HepG2 (cell line): ENCODE measurements around the gene CLASP2. TPM values are rescaled to one million over a fixed set of nuclear protein-coding genes. Genes with fewer than 3 reads are reported as not detected.

Source experiments
- ADNP ChIP-seq: sonication (generic); formaldehyde crosslinking; IDR thresholded peaks from 2 replicates; pipeline ENCODE4 v1.4.0; 2020; ENCODE audit warnings: missing genetic modification reagents
- ARID2 ChIP-seq: sonication (generic); formaldehyde crosslinking; IDR thresholded peaks from 2 replicates; pipeline ENCODE4 v1.8.1; 2022; ENCODE audit warnings: mild to moderate bottlenecking, missing genetic modification reagents, borderline replicate concordance
- BRCA1 ChIP-seq: sonication (generic); formaldehyde crosslinking; IDR thresholded peaks from 2 replicates; pipeline ENCODE4 v1.4.0; 2020; ENCODE audit warnings: missing genetic modification reagents
- DDIT3 ChIP-seq: sonication (generic); formaldehyde crosslinking; IDR thresholded peaks from 2 replicates; pipeline ENCODE4 v1.4.0; 2020; ENCODE audit warnings: mild to moderate bottlenecking, missing genetic modification reagents
- IRF2 ChIP-seq: IDR thresholded peaks from 2 replicates; pipeline ENCODE4 v1.6.1; 2018; ENCODE audit warnings: missing genetic modification reagents, missing compliant biosample characterization
- ISL2 ChIP-seq: sonication (generic); formaldehyde crosslinking; IDR thresholded peaks from 2 replicates; pipeline ENCODE4 v1.5.0; 2020; ENCODE audit warnings: missing genetic modification reagents
- KMT2B ChIP-seq: IDR thresholded peaks from 2 replicates; pipeline ENCODE4 v1.6.1; 2016; ENCODE audit warnings: missing genetic modification reagents, missing compliant biosample characterization
- MAFF ChIP-seq: IDR thresholded peaks from 2 replicates; pipeline ENCODE4 v1.6.1; 2011; ENCODE audit warnings: low read depth, low read length, improper control_type of control experiment
- MTA3 ChIP-seq: sonication (generic); formaldehyde crosslinking; IDR thresholded peaks from 2 replicates; pipeline ENCODE4 v1.4.0; 2020; ENCODE audit warnings: missing genetic modification reagents
- NAIF1 ChIP-seq: sonication (generic); formaldehyde crosslinking; IDR thresholded peaks from 2 replicates; pipeline ENCODE4 v1.5.0; 2020; ENCODE audit warnings: mild to moderate bottlenecking, missing genetic modification reagents, borderline replicate concordance
- NFE2L1 ChIP-seq: sonication (generic); formaldehyde crosslinking; IDR thresholded peaks from 2 replicates; pipeline ENCODE4 v1.4.0; 2020; ENCODE audit warnings: missing genetic modification reagents, mild to moderate bottlenecking, borderline replicate concordance
- PRMT3 ChIP-seq: sonication (generic); formaldehyde crosslinking; IDR thresholded peaks from 2 replicates; pipeline ENCODE4 v1.8.1; 2022; ENCODE audit warnings: low read depth, mild to moderate bottlenecking, moderate library complexity, missing genetic modification reagents, borderline replicate concordance
- RBM39 ChIP-seq: fragments of 200-400 bp; formaldehyde crosslinking; IDR thresholded peaks from one replicate; pipeline ENCODE4 v1.6.1; 2018; ENCODE audit warnings: antibody characterized with exemption, mild to moderate bottlenecking, low read depth, low read length; ENCODE audit not compliant: poor library complexity, severe bottlenecking
- ZBTB7B ChIP-seq: sonication (generic); formaldehyde crosslinking; IDR thresholded peaks from 2 replicates; pipeline ENCODE4 v1.4.0; 2020; ENCODE audit warnings: missing genetic modification reagents
- ZFYVE20 ChIP-seq: sonication (generic); formaldehyde crosslinking; IDR thresholded peaks from 2 replicates; pipeline ENCODE4 v1.8.0; 2023; ENCODE audit warnings: low read depth, mild to moderate bottlenecking, moderate library complexity, missing genetic modification reagents, borderline replicate concordance
- ZNF281 ChIP-seq: sonication (generic); formaldehyde crosslinking; IDR thresholded peaks from 2 replicates; pipeline ENCODE4 v1.4.0; 2020; ENCODE audit warnings: missing genetic modification reagents, borderline replicate concordance
- ZNF296 ChIP-seq: sonication (generic); formaldehyde crosslinking; conservative IDR thresholded peaks from 2 replicates; pipeline ENCODE4 v1.5.0; 2020; ENCODE audit warnings: mild to moderate bottlenecking, missing genetic modification reagents
- ZNF331 ChIP-seq: sonication (generic); formaldehyde crosslinking; IDR thresholded peaks from 2 replicates; pipeline ENCODE4 v1.4.0; 2020; ENCODE audit warnings: missing genetic modification reagents
- ZNF335 ChIP-seq: sonication (generic); formaldehyde crosslinking; IDR thresholded peaks from 2 replicates; pipeline ENCODE4 v1.4.0; 2020; ENCODE audit warnings: missing genetic modification reagents
- ZNF414 ChIP-seq: sonication (generic); formaldehyde crosslinking; IDR thresholded peaks from 2 replicates; pipeline ENCODE4 v1.5.0; 2020; ENCODE audit warnings: missing genetic modification reagents
- ZNF484 ChIP-seq: sonication (generic); formaldehyde crosslinking; IDR thresholded peaks from 2 replicates; pipeline ENCODE4 v1.5.1; 2020; ENCODE audit warnings: mild to moderate bottlenecking, low read depth, missing genetic modification reagents, borderline replicate concordance
- ZNF574 ChIP-seq: sonication (generic); formaldehyde crosslinking; IDR thresholded peaks from 2 replicates; pipeline ENCODE4 v1.4.0; 2020; ENCODE audit warnings: missing genetic modification reagents
- ZNF740 ChIP-seq: sonication (generic); formaldehyde crosslinking; IDR thresholded peaks from 2 replicates; pipeline ENCODE4 v1.4.0; 2020; ENCODE audit warnings: missing genetic modification reagents
- ZNF792 ChIP-seq: IDR thresholded peaks from 2 replicates; pipeline ENCODE4 v1.6.1; 2016
- polyA plus RNA-seq, 8 experiments: library from polyadenylated mRNA; depleted of rRNA in 3 of 8; stranded (reverse) in 7 of 8; unstranded in 1 of 8; fragments of >200 nt; fragmentation: Illumina TruSeq in 4 of 8; extraction: Trizol in 4 of 8; gene quantifications; 2 replicates each; pipeline versions ENCODE4 v1.2.1 to v1.2.3, GENCODE V29; 2011 to 2016; ENCODE audit warnings: low read depth in 4 of 8, missing spikeins in 1 of 8, mixed read lengths in 1 of 8; ENCODE audit not compliant: insufficient read depth in 1 of 8
- total RNA-seq, 5 experiments: library from RNA; depleted of rRNA; stranded (reverse); fragments of >200 nt; fragmentation: Illumina TruSeq; extraction: Trizol; gene quantifications; 2 replicates each; pipeline ENCODE4 v1.2.3, GENCODE V29; 2016; ENCODE audit warnings: low read depth in 1 of 5

CLASP2 gene
- total and polyA plus RNA-seq, 2 of the 13 experiments (the other 11 are each of a cell fraction or from before 2014, with no cell fraction given): 15.7 to 34.8 TPM

GRCh38 chr3:33637482-33637881 is 80.6 kb downstream of the CLASP2 start (continued):
- TF ChIP-seq ZNF414 (CRISPR knock-in tag) (no peak), ZFYVE20 (no peak), ZNF484 (CRISPR knock-in tag) (no peak), ISL2 (CRISPR knock-in tag) (peak; percentile 54; the same call in 1 of the 2 replicates), ZBTB7B (CRISPR knock-in tag) (no peak), IRF2 (CRISPR knock-in tag) (no peak), ZNF574 (CRISPR knock-in tag) (no peak), DDIT3 (CRISPR knock-in tag) (no peak), RBM39 (no peak), PRMT3 (CRISPR knock-in tag) (no peak), ZNF792 (CRISPR knock-in tag) (no peak), NFE2L1 (no peak), ARID2 (no peak), ZNF296 (CRISPR knock-in tag) (no peak), KMT2B (CRISPR knock-in tag) (no peak), NAIF1 (no peak), ZNF331 (CRISPR knock-in tag) (no peak), ZNF281 (CRISPR knock-in tag) (no peak), BRCA1 (CRISPR knock-in tag) (no peak), ZNF335 (CRISPR knock-in tag) (no peak), ADNP (no peak), MAFF (peak; percentile 14; the same call in 1 of the 2 replicates), ZNF740 (no peak), MTA3 (CRISPR knock-in tag) (no peak)
